Left hindlimb (tissue), 1 donor: ENCODE measurements around the gene PPIC.
"Not testable (repeated sequence)": the region's sequence is repeated elsewhere in the genome, so short reads cannot be mapped to it uniquely, and the experiment has no call there.

Source experiments
- DNase-seq: peaks from one replicate; pipeline ENCODE4 v3.0.0-alpha.2; 2018

PPIC gene

GRCh38 chr5:123007182-123007581, 29.3 kb downstream of the PPIC start:
- DNase-seq, result no peak

- no peak for DNase-seq
These were observed 34.7 kb downstream of the PPIC start for GRCh38 chr5:123001808-123002207.

- DNase-seq, result no peak
These were observed 35.8 kb downstream of the PPIC start for GRCh38 chr5:123000731-123001130.

- no peak for DNase-seq
These were observed 36.5 kb downstream of the PPIC start for GRCh38 chr5:122999947-123000563.

GRCh38 chr5:122997294-122997693, 39.2 kb downstream of the PPIC start:
- no peak for DNase-seq

- DNase-seq, result no peak
These were observed 40.4 kb downstream of the PPIC start for GRCh38 chr5:122996091-122996490.

- DNase-seq, result no peak
These were observed 50.4 kb downstream of the PPIC start for GRCh38 chr5:122985954-122986721.

- no peak for DNase-seq
These were observed 51.4 kb downstream of the PPIC start for GRCh38 chr5:122985006-122985700.

- no peak for DNase-seq
These were observed 52.1 kb downstream of the PPIC start for GRCh38 chr5:122984425-122984824.

- DNase-seq, result no peak
These were observed 54.1 kb downstream of the PPIC start for GRCh38 chr5:122982376-122982775.

GRCh38 chr5:122981846-122982245, 54.7 kb downstream of the PPIC start:
- no peak for DNase-seq

- DNase-seq, result no peak
These were observed 57.8 kb downstream of the PPIC start for GRCh38 chr5:122978644-122979297.

GRCh38 chr5:122978068-122978467, 58.5 kb downstream of the PPIC start:
- DNase-seq, result no peak

GRCh38 chr5:122977319-122977718, 59.2 kb downstream of the PPIC start:
- DNase-seq, result no peak

GRCh38 chr5:122974251-122974650, 62.3 kb downstream of the PPIC start:
- DNase-seq, result not testable (repeated sequence)

GRCh38 chr5:122973759-122974158, 62.8 kb downstream of the PPIC start:
- not testable (repeated sequence) for DNase-seq
